Measurements from ENCODE around the gene SEMA3F.

DNA sequence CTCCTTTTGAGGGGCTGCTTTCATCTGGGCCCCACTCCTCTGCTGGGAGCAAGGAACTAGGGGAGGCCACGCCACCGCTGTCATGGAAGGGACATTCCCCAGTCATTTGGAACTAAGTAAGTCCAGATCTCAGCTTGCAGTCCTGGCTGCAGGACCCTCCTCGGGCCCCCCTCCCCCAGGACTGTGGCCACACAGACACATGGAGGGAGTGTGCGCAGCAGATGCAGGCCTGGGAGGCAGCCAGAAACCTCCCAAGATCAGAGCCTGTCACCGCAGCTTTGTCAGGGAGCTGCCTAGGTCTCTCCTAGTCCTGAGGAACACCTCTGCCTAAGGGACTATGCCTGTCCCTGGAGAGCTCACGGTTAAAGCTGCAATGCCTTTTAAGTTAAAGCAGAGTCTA lies 7.3 kb upstream of the SEMA3F start:
- TF ChIP-seq, protein P1, sequence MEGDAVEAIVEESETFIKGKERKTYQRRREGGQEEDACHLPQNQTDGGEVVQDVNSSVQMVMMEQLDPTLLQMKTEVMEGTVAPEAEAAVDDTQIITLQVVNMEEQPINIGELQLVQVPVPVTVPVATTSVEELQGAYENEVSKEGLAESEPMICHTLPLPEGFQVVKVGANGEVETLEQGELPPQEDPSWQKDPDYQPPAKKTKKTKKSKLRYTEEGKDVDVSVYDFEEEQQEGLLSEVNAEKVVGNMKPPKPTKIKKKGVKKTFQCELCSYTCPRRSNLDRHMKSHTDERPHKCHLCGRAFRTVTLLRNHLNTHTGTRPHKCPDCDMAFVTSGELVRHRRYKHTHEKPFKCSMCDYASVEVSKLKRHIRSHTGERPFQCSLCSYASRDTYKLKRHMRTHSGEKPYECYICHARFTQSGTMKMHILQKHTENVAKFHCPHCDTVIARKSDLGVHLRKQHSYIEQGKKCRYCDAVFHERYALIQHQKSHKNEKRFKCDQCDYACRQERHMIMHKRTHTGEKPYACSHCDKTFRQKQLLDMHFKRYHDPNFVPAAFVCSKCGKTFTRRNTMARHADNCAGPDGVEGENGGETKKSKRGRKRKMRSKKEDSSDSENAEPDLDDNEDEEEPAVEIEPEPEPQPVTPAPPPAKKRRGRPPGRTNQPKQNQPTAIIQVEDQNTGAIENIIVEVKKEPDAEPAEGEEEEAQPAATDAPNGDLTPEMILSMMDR (IDR thresholded peaks at IDR 0.05): no peak
- no peak for TF ChIP-seq POLR2A (IDR thresholded peaks at IDR 0.05)
